GM10266 (cell line): Measurements from ENCODE around the gene ARSI.

Source experiments
- DNase-seq: peaks from one replicate; pipeline ENCODE4 v3.0.0; 2012; ENCODE audit errors: extremely low spot score
- TF ChIP-seq, protein P1 (sequence below): IDR thresholded peaks from 2 replicates; pipeline ENCODE4 v1.5.1; 2012; ENCODE audit warnings: mild to moderate bottlenecking, low read depth; ENCODE audit not compliant: control insufficient read depth, insufficient read depth; ENCODE audit errors: missing control alignments

The ARSI gene

DNA sequence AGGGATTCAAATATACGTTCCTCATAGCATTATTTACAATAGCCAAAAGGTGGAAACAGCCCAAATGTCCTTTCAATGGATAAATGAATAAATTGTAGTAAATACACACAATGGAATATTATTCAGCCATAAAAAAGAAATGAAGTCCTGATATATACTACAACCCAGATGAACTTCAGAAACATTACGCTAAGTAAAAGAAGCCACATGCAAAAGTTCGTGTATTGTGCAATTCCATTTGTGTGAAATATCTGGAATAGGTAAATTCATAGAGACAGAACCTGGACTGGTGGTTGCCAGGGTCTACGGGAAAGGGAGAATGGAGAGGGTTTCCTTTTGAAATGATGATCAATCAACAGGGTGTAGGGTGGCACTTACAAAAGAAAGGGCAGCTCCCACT lies 12.5 kb upstream of the ARSI start:
- no peak for DNase-seq
- TF ChIP-seq, protein P1, sequence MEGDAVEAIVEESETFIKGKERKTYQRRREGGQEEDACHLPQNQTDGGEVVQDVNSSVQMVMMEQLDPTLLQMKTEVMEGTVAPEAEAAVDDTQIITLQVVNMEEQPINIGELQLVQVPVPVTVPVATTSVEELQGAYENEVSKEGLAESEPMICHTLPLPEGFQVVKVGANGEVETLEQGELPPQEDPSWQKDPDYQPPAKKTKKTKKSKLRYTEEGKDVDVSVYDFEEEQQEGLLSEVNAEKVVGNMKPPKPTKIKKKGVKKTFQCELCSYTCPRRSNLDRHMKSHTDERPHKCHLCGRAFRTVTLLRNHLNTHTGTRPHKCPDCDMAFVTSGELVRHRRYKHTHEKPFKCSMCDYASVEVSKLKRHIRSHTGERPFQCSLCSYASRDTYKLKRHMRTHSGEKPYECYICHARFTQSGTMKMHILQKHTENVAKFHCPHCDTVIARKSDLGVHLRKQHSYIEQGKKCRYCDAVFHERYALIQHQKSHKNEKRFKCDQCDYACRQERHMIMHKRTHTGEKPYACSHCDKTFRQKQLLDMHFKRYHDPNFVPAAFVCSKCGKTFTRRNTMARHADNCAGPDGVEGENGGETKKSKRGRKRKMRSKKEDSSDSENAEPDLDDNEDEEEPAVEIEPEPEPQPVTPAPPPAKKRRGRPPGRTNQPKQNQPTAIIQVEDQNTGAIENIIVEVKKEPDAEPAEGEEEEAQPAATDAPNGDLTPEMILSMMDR = no peak

DNA sequence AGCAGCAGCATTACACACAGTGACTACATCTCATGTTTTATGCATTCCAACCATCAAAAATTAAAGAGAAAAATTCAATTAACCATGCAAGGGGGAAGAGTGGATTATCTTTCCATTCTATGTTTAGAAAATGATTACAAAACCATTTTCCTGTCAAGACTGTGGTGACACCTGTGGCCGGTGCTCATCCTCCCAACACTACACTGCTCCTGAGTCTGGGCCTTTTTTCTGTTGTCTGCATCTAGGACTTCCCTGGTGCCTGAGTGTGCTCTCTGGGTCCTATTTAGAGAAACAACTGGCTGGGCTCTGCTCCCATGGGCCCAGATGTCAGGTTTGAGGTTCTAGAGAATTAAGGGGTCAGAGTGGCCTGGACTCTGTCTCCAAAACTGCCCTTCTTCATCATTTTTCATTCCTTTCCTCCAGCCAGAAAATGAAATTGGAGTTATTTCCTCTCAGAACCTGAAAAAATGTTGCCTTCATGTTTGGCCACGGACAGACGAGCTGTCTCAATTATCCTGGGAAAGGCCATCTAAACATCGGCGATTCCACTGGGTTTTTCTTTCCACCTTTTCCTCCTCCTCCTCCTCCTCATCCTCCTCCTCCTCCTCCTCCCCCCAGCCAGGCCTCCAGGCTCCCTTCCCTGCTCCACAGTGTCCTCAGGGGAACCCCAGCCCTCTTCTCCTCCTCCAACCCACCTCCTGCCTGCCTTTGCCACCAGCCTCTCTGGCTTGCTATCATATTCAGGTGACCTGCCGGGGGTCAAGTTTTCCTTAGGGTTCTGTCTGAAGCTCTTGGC lies 11.4 kb upstream of the ARSI start:
- no peak for DNase-seq
- TF ChIP-seq, protein P1 = no peak

DNA sequence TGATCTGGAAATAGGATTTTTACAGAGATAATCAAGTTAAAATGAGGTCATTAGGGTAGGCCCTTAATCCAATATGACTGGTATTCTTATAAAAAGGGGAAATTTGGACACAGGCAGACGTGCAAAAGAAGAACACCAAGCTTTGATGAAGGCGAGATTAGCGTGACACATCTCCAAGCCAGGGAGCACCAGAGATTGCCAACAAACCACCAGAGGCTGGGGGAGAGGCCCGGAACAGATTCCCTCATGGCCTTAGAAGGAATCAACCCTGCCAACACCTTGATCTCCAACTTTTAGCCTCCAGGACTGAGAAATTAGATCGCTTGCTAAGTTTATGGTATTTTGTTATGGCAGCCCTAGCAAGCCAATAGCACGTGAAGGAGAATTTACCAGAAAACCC lies 10.8 kb upstream of the ARSI start:
- TF ChIP-seq, protein P1 = no peak
- DNase-seq = no peak

DNA sequence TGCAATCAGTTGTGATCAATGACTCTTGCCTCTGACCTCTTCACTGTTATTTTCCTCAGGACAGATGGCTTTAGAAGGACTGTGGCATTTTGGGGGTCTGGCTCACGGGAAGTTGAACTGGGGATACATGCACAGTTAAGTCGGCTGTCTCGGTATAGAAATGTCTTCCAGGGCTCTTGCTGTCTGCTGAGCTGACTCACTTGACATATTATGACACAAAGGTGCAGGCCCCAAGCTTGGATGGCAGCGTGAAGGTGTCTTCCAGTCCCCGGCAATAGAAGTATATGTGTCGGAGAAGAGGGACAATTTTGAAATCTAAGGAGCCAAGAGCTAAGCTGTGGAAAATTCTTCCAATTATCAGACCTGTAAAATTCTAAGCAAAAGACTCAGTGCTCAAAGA lies 9.8 kb upstream of the ARSI start:
- TF ChIP-seq, protein P1 = no peak
- no peak for DNase-seq

DNA sequence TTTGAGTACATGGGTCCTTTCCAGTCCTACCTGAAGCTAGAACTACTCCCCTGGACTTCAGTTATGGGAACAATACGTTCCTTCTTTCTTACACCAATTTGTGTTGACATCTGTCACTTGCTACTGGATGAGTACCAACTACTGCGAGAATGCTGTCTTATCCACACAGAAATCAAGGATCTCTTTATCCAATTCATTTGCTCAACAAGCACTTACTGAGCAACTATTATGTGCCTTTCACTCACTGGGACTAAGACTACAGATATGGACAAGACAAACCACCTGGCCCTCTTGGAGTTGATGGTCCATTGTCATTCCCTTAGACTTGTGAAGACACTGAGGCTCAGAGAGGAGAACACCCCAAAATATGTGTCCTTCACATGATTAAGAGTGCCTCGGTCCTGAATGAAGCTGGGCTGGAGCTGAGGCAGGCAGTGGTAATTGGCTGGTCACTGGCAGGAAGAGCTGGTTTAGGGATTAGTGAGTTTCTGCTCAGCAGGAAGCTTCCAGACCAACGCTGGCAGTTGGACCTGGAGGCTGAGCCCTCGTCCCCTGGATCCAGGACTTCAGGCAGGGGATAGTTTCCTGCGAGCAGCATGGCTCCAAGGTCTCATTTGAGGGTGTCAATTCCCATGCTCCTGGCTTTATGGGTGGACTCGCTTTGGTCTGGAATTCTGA lies 8.4 kb upstream of the ARSI start:
- TF ChIP-seq, protein P1 = no peak
- no peak for DNase-seq

DNA sequence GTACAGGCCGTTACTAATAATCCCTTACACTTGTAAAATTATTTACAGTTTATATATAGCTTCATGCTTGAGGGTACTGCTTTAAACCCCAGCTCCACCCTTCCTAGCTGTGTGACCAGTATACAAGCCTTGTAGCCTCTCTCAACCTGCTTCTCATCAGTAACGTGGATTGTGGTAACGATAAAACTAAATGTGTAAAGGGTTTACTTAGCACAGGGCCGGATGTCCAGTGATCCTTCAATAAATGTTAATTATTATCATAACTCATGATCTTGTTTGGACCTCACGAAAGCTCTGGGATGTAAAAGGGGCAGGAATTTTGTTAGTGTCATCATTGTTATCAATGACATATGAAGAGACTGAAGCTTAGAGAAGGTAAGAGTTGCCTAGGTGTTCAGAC lies 7.5 kb upstream of the ARSI start:
- no peak for DNase-seq
- TF ChIP-seq, protein P1 = no peak

DNA sequence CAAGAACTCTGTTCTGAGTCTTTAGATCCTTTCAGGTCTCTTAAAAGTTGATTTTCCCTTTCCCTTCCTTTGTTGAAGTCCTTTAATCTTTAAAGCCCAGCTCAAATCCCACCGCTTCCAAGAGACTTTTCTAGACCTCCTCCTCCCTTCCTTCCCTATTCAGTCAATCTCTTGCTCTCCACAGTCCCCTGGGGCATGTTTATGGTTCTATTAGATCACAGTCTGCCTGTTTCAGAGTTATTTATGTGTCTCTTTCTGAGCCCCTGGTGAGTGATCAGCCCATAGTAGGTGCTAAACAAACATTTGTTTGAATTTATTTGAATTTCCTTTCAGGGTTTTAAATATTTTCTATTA lies 7.2 kb upstream of the ARSI start:
- DNase-seq = no peak

More for the DNA sequence above, 7.2 kb upstream of the ARSI start:
- TF ChIP-seq, protein P1 = no peak
